ENCODE measurements around the gene PRSS21.

PRSS21 gene

GRCh38 chr16:2779978-2780898 lies 36.8 kb upstream of the PRSS21 start:
- DNase-seq = no peak

GRCh38 chr16:2782583-2783351 lies 34.3 kb upstream of the PRSS21 start:
- peak; percentile 38 for DNase-seq

- DNase-seq = no peak
Observed at GRCh38 chr16:2783581-2784357, 33.3 kb upstream of the PRSS21 start.

GRCh38 chr16:2784358-2785100 lies 32.5 kb upstream of the PRSS21 start:
- DNase-seq = no peak

- peak; percentile 72 for DNase-seq
Observed at GRCh38 chr16:2785101-2785991, 31.7 kb upstream of the PRSS21 start.

GRCh38 chr16:2786061-2786825 lies 30.8 kb upstream of the PRSS21 start:
- DNase-seq = peak; percentile 28

- DNase-seq = no peak
Observed at GRCh38 chr16:2786826-2787151, 30.2 kb upstream of the PRSS21 start.

- no peak for DNase-seq
Observed at GRCh38 chr16:2787406-2787805, 29.6 kb upstream of the PRSS21 start, which contains the start of gene PRSS33. PRSS33 (minus strand) TSS chr16:2787560; CDS start chr16:2786547, 1,013 bp downstream.

- DNase-seq = no peak
Observed at GRCh38 chr16:2787961-2788360, 29.1 kb upstream of the PRSS21 start.

- DNase-seq = no peak
Observed at GRCh38 chr16:2790631-2791030, 26.4 kb upstream of the PRSS21 start.

- DNase-seq = no peak
Observed at GRCh38 chr16:2791174-2791573, 25.9 kb upstream of the PRSS21 start.

GRCh38 chr16:2792940-2793339 lies 24.1 kb upstream of the PRSS21 start:
- no peak for DNase-seq

GRCh38 chr16:2795395-2796143 lies 21.5 kb upstream of the PRSS21 start:
- no peak for DNase-seq

GRCh38 chr16:2798723-2799204 lies 18.3 kb upstream of the PRSS21 start:
- DNase-seq = no peak

GRCh38 chr16:2799205-2799858 lies 17.7 kb upstream of the PRSS21 start:
- no peak for DNase-seq

GRCh38 chr16:2799859-2800226 lies 17.2 kb upstream of the PRSS21 start:
- DNase-seq = peak; percentile 94

- no peak for DNase-seq
Observed at GRCh38 chr16:2803545-2804195, 13.4 kb upstream of the PRSS21 start.

GRCh38 chr16:2804728-2805127 lies 12.3 kb upstream of the PRSS21 start:
- no peak for DNase-seq

GRCh38 chr16:2806286-2806685 lies 10.8 kb upstream of the PRSS21 start:
- DNase-seq = no peak
